Activated T-helper 1 cell treated with anti-CD3 and anti-CD28 coated beads, Interleukin-12 subunit alpha, Interleukin-12 subunit beta, Interleukin-2, Interleukin-4 antibody, amounts not matched to agents 30 ng/mL and 10 ng/mL and 1 ng/mL, durations not matched to agents 14 hours and 24 hours and 36 hours (primary cell): ENCODE results near the gene DRAXIN. TPM values are rescaled to one million over a fixed set of nuclear protein-coding genes. Genes with fewer than 3 reads are reported as not detected.

Source experiments
- DNase-seq: peaks from one replicate; pipeline ENCODE4 v3.0.0; 2021; ENCODE audit warnings: low spot score
- H3K27ac Mint-ChIP-seq: one replicate; pipeline ENCODE4 v1.8.0; 2021; ENCODE audit warnings: mild to moderate bottlenecking, mixed read lengths
- H3K27me3 Mint-ChIP-seq: one replicate; pipeline ENCODE4 v1.8.0; 2022; ENCODE audit warnings: mild to moderate bottlenecking, moderate library complexity, mixed read lengths; ENCODE audit not compliant: insufficient read depth
- H3K36me3 Mint-ChIP-seq: one replicate; pipeline ENCODE4 v1.8.0; 2021; ENCODE audit warnings: low read depth, mixed read lengths
- H3K4me1 Mint-ChIP-seq: one replicate; pipeline ENCODE4 v1.8.0; 2021; ENCODE audit warnings: low read depth, mixed read lengths
- H3K4me3 Mint-ChIP-seq: one replicate; pipeline ENCODE4 v1.8.0; 2021; ENCODE audit warnings: mild to moderate bottlenecking, moderate library complexity, mixed read lengths
- H3K9me3 Mint-ChIP-seq: one replicate; pipeline ENCODE4 v1.8.0; 2021; ENCODE audit warnings: mixed read lengths
- intact Hi-C: fragments of 100-400 bp; cut with micrococcal nuclease; formaldehyde crosslinking; loops from one replicate; pipeline ENCODE4 v1.15.1; 2024
- total RNA-seq: library from RNA; stranded (reverse); gene quantifications from 2 replicates; pipeline ENCODE4 v1.2.3, GENCODE V29; 2022

The DRAXIN gene
- total RNA-seq, 1 donor from 2014 or later = not detected

- Mint-ChIP-seq H3K27me3 (peaks cover 6% of the 10 kb centered on the region), H3K9me3 (no peaks in the 10 kb centered on the region), H3K36me3 (no peaks in the 10 kb centered on the region), H3K4me1 (no peaks in the 10 kb centered on the region), H3K27ac (no peak overlapping the region), H3K4me3 (no peak overlapping the region)
- intact Hi-C loops = no loop called here
- no peak for DNase-seq
Observed at GRCh38 chr1:11771481-11772043, 80.1 kb downstream of the DRAXIN start.

GRCh38 chr1:11772458-11772857, 80.9 kb downstream of the DRAXIN start:
- Mint-ChIP-seq H3K4me3 (no peak overlapping the region), H3K27ac (no peak overlapping the region), H3K9me3 (no peaks in the 10 kb centered on the region), H3K27me3 (peaks cover 10% of the 10 kb centered on the region), H3K4me1 (no peaks in the 10 kb centered on the region), H3K36me3 (no peaks in the 10 kb centered on the region)
- no peak for DNase-seq
- intact Hi-C loops = no loop called here

- no peaks in the 10 kb centered on the region for H3K9me3 Mint-ChIP-seq
- H3K36me3 Mint-ChIP-seq = no peaks in the 10 kb centered on the region
- no peak for DNase-seq
- intact Hi-C loops = no loop called here
- no peak overlapping the region for H3K27ac Mint-ChIP-seq
- no peak overlapping the region for H3K4me3 Mint-ChIP-seq
- peaks cover 10% of the 10 kb centered on the region for H3K27me3 Mint-ChIP-seq
- no peaks in the 10 kb centered on the region for H3K4me1 Mint-ChIP-seq
Observed at GRCh38 chr1:11774753-11775152, 83.2 kb downstream of the DRAXIN start.

Other genes with a start within 250 kb of the DRAXIN start
- gene DISP3, start 212.6 kb upstream of the DRAXIN start, total RNA-seq = 0.41 and 0.44 TPM in 2 replicates
- gene FBXO2, start 37.3 kb upstream of the DRAXIN start, total RNA-seq = 0.60 and 0.93 TPM in 2 replicates
- gene FBXO44, start 36.8 kb upstream of the DRAXIN start, total RNA-seq = 22.0 and 24.2 TPM in 2 replicates
- 15.7 and 17.2 TPM in 2 replicates for gene FBXO6, start 27.5 kb upstream of the DRAXIN start, total RNA-seq
- 76.9 and 81.8 TPM in 2 replicates for gene MAD2L2, start 10.6 kb upstream of the DRAXIN start, total RNA-seq
- 13.8 and 15.9 TPM in 2 replicates for gene AGTRAP, start 44.4 kb downstream of the DRAXIN start, total RNA-seq
- not detected in 2 replicates for gene C1orf167, start 70.5 kb downstream of the DRAXIN start, total RNA-seq
- 18.1 and 21.4 TPM in 2 replicates for gene MTHFR, start 114.3 kb downstream of the DRAXIN start, total RNA-seq
- gene CLCN6, start 114.5 kb downstream of the DRAXIN start, total RNA-seq = 11.2 and 14.3 TPM in 2 replicates
- not detected in 2 replicates for gene NPPA, start 156.1 kb downstream of the DRAXIN start, total RNA-seq
- gene NPPB, start 167.2 kb downstream of the DRAXIN start, total RNA-seq = not detected in 2 replicates
- 38.2 and 39.1 TPM in 2 replicates for gene KIAA2013, start 234.7 kb downstream of the DRAXIN start, total RNA-seq
- 32.3 and 37.8 TPM in 2 replicates for gene PLOD1, start 243.0 kb downstream of the DRAXIN start, total RNA-seq